ENCODE results near the gene SLC38A3.

GRCh38 chr3:50187750-50188149 is 17.3 kb upstream of the SLC38A3 start:
- TF ChIP-seq YY1 (IDR thresholded peaks at IDR 0.05; ENCODE audit: insufficient read depth, insufficient read length) (no peak), ZNF274 (IDR thresholded peaks at IDR 0.05; ENCODE audit: low read depth, low read length) (no peak), SUZ12 (IDR thresholded peaks at IDR 0.05; ENCODE audit: extremely low read depth, insufficient read depth, insufficient read length) (no peak)

All from NT2/D1 (cell line).